ENCODE results near the gene GAS2. TPM values are rescaled to one million over a fixed set of nuclear protein-coding genes. Genes with fewer than 3 reads are reported as not detected.
A peak's percentile ranks its signal among the peaks of the same experiment; 100 is the strongest.

Gene GAS2
- total RNA-seq, 1 experiment from 2014 or later = 2.8 TPM

- Histone ChIP-seq H3K4me2 (no peak overlapping the region), H3K9me3 (ENCODE audit: insufficient read depth, low read depth) (no peaks in the 10 kb centered on the region), H3K36me3 (ENCODE audit: low read depth) (no peaks in the 10 kb centered on the region), H3F3A (ENCODE audit: insufficient read depth, low read depth) (no peaks in the 10 kb centered on the region), H3K27me3 (ENCODE audit: insufficient read depth, low read depth) (peaks cover 3% of the 10 kb centered on the region; the same call in 1 of the 2 replicates), H3K4me3 (no peak overlapping the region), H3K79me2 (ENCODE audit: low read depth) (no peaks in the 10 kb centered on the region), H3K4me1 (replicated peaks; ENCODE audit: insufficient read depth) (no peaks in the 10 kb centered on the region), H4K20me1 (ENCODE audit: insufficient read depth) (no peaks in the 10 kb centered on the region), H3K9me2 (ENCODE audit: insufficient read depth) (no peaks in the 10 kb centered on the region), H3K27ac (no peak overlapping the region), H2AFZ (no peak overlapping the region)
- TF ChIP-seq EZH2 (IDR thresholded peaks at IDR 0.05; ENCODE audit: low read depth) (no peak), CTCF (conservative IDR thresholded peaks at IDR 0.05) (no peak)
- POLR2A ChIA-PET (ENCODE audit: unreplicated experiment) = no interaction called here
- no peak for DNase-seq
- CTCF ChIA-PET = no interaction called here
- intact Hi-C loops (cut with micrococcal nuclease; ENCODE audit: unreplicated experiment) = loop anchor here (2.0 to 5.0 kb wide), 2 partner anchors 116 to 159 kb away; partner anchors contain the start of gene FANCF
- no TSS peak for BruUV-seq (replicated peaks)
Observed at GRCh38 chr11:22786475-22786874, 120.1 kb downstream of the GAS2 start.

- DNase-seq = no peak
- peaks cover 3% of the 10 kb centered on the region; the same call in 1 of the 2 replicates for H3K27me3 ChIP-seq (ENCODE audit: insufficient read depth, low read depth)
- no peaks in the 10 kb centered on the region for H3K36me3 ChIP-seq (ENCODE audit: low read depth)
- intact Hi-C loops (cut with micrococcal nuclease; ENCODE audit: unreplicated experiment) = loop anchor here (1.0 to 5.0 kb wide), 4 partner anchors 116 to 542 kb away; partner anchors contain the start of gene FANCF
- CTCF ChIA-PET = interaction anchor here (1.2 kb wide), 1 partner anchor 542 kb away, joined by 3 read pairs; no protein-coding TSS in a partner anchor
- no peaks in the 10 kb centered on the region for H3K9me3 ChIP-seq (ENCODE audit: insufficient read depth, low read depth)
- no peaks in the 10 kb centered on the region for H3K9me2 ChIP-seq (ENCODE audit: insufficient read depth)
- no peaks in the 10 kb centered on the region for H3F3A ChIP-seq (ENCODE audit: insufficient read depth, low read depth)
- TF ChIP-seq EZH2 (IDR thresholded peaks at IDR 0.05; ENCODE audit: low read depth) (no peak), CTCF (conservative IDR thresholded peaks at IDR 0.05) (no peak)
- H2AFZ ChIP-seq = no peak overlapping the region
- H4K20me1 ChIP-seq (ENCODE audit: insufficient read depth) = no peaks in the 10 kb centered on the region
- POLR2A ChIA-PET (ENCODE audit: unreplicated experiment) = interaction anchor here (0.8 kb wide), 1 partner anchor 39 kb away, joined by 6 read pairs; no protein-coding TSS in a partner anchor
- no peak overlapping the region for H3K4me2 ChIP-seq
- no peak overlapping the region for H3K4me3 ChIP-seq
- no TSS peak for BruUV-seq (replicated peaks)
- H3K79me2 ChIP-seq (ENCODE audit: low read depth) = no peaks in the 10 kb centered on the region
- no peaks in the 10 kb centered on the region for H3K4me1 ChIP-seq (replicated peaks; ENCODE audit: insufficient read depth)
- no peak overlapping the region for H3K27ac ChIP-seq
Observed at GRCh38 chr11:22787055-22787454, 120.6 kb downstream of the GAS2 start.

- Histone ChIP-seq H2AFZ (no peak overlapping the region), H3K4me2 (no peak overlapping the region), H3K9me2 (ENCODE audit: insufficient read depth) (no peaks in the 10 kb centered on the region), H3K4me3 (no peak overlapping the region), H3K27me3 (ENCODE audit: insufficient read depth, low read depth) (peaks cover 3% of the 10 kb centered on the region; the same call in 1 of the 2 replicates), H3K79me2 (ENCODE audit: low read depth) (no peaks in the 10 kb centered on the region), H3K9me3 (ENCODE audit: insufficient read depth, low read depth) (no peaks in the 10 kb centered on the region), H3K4me1 (replicated peaks; ENCODE audit: insufficient read depth) (0 out of 2 replicates have a peak, but pooled peaks cover 4% of the 10 kb centered on the region), H3K36me3 (ENCODE audit: low read depth) (no peaks in the 10 kb centered on the region), H3F3A (ENCODE audit: insufficient read depth, low read depth) (no peaks in the 10 kb centered on the region), H3K27ac (no peak overlapping the region), H4K20me1 (ENCODE audit: insufficient read depth) (no peaks in the 10 kb centered on the region)
- intact Hi-C loops (cut with micrococcal nuclease; ENCODE audit: unreplicated experiment) = loop anchor here (1.0 to 5.0 kb wide), 4 partner anchors 117 to 542 kb away; partner anchors contain the start of gene FANCF
- BruUV-seq (replicated peaks) = no TSS peak
- CTCF ChIA-PET = interaction anchor here (0.9 to 1.2 kb wide), 2 partner anchors 84 to 543 kb away, joined by 3 read pairs; no protein-coding TSS in a partner anchor
- DNase-seq = peak in 1 of 2 experiments; percentile 12
- POLR2A ChIA-PET (ENCODE audit: unreplicated experiment) = interaction anchor here (0.8 kb wide), 1 partner anchor 39 kb away, joined by 6 read pairs; no protein-coding TSS in a partner anchor
- no peak for TF ChIP-seq EZH2 (IDR thresholded peaks at IDR 0.05; ENCODE audit: low read depth)
- peak; percentile 80 for TF ChIP-seq CTCF (conservative IDR thresholded peaks at IDR 0.05)
Observed at GRCh38 chr11:22787551-22788162, 121.2 kb downstream of the GAS2 start.

Data from PC-9 (cell line).